Measurements from ENCODE around the gene PROZ. TPM values are rescaled to one million over a fixed set of nuclear protein-coding genes. Genes with fewer than 3 reads are reported as not detected.

The PROZ gene
- total RNA-seq, 4 donors from 2014 or later = not detected

DNA sequence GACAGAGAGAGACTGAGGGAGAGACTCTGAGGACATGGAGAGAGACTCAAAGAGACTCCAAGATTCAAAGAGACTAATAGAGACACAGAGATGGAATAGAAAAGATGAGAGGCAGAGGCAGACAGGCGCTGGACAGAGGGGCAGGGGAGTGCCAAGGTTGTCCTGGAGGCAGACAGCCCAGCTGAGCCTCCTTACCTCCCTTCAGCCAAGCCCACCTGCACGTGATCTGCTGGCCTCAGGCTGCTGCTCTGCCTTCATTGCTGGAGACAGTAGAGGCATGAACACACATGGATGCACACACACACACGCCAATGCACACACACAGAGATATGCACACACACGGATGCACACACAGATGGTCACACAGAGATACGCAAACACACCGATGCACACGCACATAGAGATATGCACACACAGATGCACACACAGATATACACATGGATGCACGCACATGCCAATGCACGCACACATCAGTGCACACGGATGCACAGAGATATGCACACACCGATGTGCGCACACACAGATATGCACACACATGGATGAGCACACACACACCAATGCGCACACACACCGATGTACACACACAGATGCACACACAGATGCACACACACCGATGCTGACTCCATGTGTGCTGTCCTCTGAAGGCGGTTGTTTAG, 39.2 kb upstream of the PROZ start:
- Histone ChIP-seq H3K9me3 (no peaks in the 10 kb centered on the region), H3K27me3 (no peaks in the 10 kb centered on the region), H3K36me3 (no peaks in the 10 kb centered on the region), H3K4me1 (peaks cover 0 to 5% (median 0%) of the 10 kb centered on the region in 4 donors), H3K4me3 (no peak overlapping the region), H3K27ac (no peak overlapping the region)
- WGBS, 2 donors = 85 to 88% methylated on average over 15 to 16 of the region's 16 CpGs
- no peak for DNase-seq (ENCODE audit: low spot score in 2 of 2)
- TF ChIP-seq POLR2A (IDR thresholded peaks at IDR 0.05) = no peak
- TF ChIP-seq CTCF (IDR thresholded peaks at IDR 0.05) = no peak
- TF ChIP-seq EP300 (IDR thresholded peaks at IDR 0.05) = no peak

- Histone ChIP-seq H3K4me3 (no peak overlapping the region), H3K27me3 (no peaks in the 10 kb centered on the region), H3K36me3 (no peaks in the 10 kb centered on the region), H3K4me1 (peaks cover 0 to 5% (median 0%) of the 10 kb centered on the region in 4 donors), H3K9me3 (no peaks in the 10 kb centered on the region), H3K27ac (no peak overlapping the region)
- no peak for TF ChIP-seq EP300 (IDR thresholded peaks at IDR 0.05)
- no peak for DNase-seq (ENCODE audit: low spot score in 2 of 2)
- 85 to 94% methylated on average over 7 of the region's 7 CpGs for WGBS, 2 donors
Measured at GRCh38 chr13:113119822-113120189, 38.6 kb upstream of the PROZ start.

DNA sequence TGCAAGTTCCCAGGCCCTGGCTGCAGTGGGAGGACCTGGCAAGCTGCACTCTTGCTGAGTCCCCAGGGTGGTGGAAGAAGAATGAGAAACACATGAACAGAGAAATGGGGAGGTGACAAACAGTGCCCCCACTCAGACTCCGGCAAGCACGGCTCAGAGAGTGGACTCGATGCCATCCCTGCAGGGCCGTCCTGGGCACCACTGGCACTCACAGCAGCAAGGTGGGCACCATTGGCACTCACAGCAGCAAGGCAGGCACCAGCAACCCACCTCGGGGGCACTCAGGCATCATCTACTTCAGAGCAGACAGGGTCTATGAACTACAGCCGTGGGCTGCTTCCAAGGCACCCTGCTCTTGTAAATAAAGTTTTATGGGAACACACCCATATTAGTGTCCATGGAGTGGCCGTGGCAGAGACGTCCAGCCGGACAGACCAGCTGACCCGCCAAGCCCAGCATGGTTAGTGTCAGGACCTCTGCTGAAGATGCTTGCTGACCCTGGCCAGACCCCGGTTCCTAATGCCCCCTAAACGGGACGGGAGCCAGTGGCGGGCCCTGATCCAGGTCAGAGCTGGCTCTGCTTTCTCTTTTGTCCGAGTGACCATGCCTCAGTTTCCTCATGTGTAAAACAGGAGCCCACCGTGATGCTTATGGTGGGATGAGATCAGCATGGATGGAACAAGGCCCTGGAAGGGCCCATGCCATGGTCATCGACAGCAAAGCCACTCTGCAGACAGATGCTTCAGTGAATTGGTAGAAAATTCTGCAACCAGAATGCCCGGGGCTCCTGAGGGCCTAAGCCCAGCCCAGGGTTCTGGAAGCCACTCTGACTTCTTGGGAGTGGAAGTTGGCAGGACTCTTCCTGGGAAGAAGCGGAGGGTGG, 37.9 kb upstream of the PROZ start:
- Histone ChIP-seq H3K27ac (no peak overlapping the region), H3K4me3 (no peak overlapping the region), H3K27me3 (no peaks in the 10 kb centered on the region), H3K4me1 (peaks cover 0 to 5% (median 0%) of the 10 kb centered on the region in 4 donors), H3K36me3 (no peaks in the 10 kb centered on the region), H3K9me3 (no peaks in the 10 kb centered on the region)
- WGBS, 2 donors = 81 to 83% methylated on average over 19 of the region's 19 CpGs
- no peak for DNase-seq (ENCODE audit: low spot score in 2 of 2)
- TF ChIP-seq CTCF (IDR thresholded peaks at IDR 0.05) (no peak), POLR2A (IDR thresholded peaks at IDR 0.05) (no peak), EP300 (IDR thresholded peaks at IDR 0.05) (no peak)

DNA sequence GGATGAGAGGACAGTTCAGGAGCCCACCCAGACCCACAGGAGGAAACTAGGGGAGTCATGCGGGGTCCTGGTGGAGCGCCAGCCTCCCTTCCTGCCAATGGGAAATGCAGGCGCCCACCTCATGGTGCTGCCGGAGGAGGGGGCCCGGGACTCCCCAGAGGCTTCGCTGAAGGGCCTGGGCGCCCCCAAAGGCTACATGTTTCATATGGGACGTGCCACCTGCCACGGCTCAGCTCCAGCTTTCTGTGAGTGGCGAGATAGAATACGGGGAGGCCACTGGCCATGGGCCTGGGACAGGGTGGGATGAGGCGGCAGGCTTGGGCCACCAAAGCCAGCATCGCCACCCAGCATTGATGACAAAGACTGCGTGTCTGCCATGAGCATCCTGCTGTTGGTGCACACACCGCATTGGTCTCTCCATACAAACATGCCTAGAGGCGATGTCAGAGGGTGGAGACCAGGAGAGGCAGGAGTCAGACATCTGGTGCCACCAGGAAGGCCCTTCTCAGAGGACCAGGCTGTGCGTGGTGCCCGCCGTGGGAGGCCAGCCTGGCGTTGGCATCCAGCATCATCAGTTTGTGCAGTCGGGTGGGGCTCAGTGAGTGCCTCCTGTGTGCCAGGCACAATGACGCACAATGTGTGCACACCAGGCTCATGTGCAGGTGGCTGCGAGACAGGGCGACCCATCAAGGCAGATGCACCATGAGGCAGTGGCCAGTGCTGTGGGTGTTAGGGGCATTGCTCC, 37.1 kb upstream of the PROZ start:
- no peak for DNase-seq (ENCODE audit: low spot score in 2 of 2)
- H3K4me3 ChIP-seq = no peak overlapping the region
- H3K4me1 ChIP-seq = peaks cover 0 to 5% (median 0%) of the 10 kb centered on the region in 4 donors
- H3K9me3 ChIP-seq = no peaks in the 10 kb centered on the region
- no peaks in the 10 kb centered on the region for H3K36me3 ChIP-seq
- TF ChIP-seq POLR2A (IDR thresholded peaks at IDR 0.05) (no peak), EP300 (IDR thresholded peaks at IDR 0.05) (no peak), CTCF (IDR thresholded peaks at IDR 0.05) (no peak)
- WGBS, 2 donors = 92 to 94% methylated on average over 18 of the region's 24 CpGs
- peak overlapping the region in 1 of 4 donors; percentile 76 for H3K27ac ChIP-seq
- H3K27me3 ChIP-seq = no peaks in the 10 kb centered on the region

- no peak for DNase-seq (ENCODE audit: low spot score in 2 of 2)
- no peaks in the 10 kb centered on the region for H3K9me3 ChIP-seq
- peak overlapping the region in 3 of 4 donors; percentile 62 to 77 (median 76) for H3K27ac ChIP-seq
- peak overlapping the region in 1 of 4 donors; percentile 43 for H3K4me3 ChIP-seq
- no peak for TF ChIP-seq CTCF (IDR thresholded peaks at IDR 0.05)
- TF ChIP-seq POLR2A (IDR thresholded peaks at IDR 0.05) = no peak
- TF ChIP-seq EP300 (IDR thresholded peaks at IDR 0.05) = no peak
- H3K4me1 ChIP-seq = peaks cover 0 to 5% (median 0%) of the 10 kb centered on the region in 4 donors
- no peaks in the 10 kb centered on the region for H3K36me3 ChIP-seq
- no peaks in the 10 kb centered on the region for H3K27me3 ChIP-seq
- 62 to 71% methylated on average over 13 to 16 of the region's 16 CpGs for WGBS, 2 donors
Measured at GRCh38 chr13:113121928-113122471, 36.4 kb upstream of the PROZ start.
